GM15510 (cell line): ENCODE data around the gene TMPRSS13.

Source experiments
- POLR2A ChIP-seq: IDR thresholded peaks from 3 replicates; pipeline ENCODE4 v1.6.1; 2011; ENCODE audit warnings: borderline replicate concordance; ENCODE audit not compliant: insufficient read length; ENCODE audit errors: extremely low read depth

The TMPRSS13 gene

DNA sequence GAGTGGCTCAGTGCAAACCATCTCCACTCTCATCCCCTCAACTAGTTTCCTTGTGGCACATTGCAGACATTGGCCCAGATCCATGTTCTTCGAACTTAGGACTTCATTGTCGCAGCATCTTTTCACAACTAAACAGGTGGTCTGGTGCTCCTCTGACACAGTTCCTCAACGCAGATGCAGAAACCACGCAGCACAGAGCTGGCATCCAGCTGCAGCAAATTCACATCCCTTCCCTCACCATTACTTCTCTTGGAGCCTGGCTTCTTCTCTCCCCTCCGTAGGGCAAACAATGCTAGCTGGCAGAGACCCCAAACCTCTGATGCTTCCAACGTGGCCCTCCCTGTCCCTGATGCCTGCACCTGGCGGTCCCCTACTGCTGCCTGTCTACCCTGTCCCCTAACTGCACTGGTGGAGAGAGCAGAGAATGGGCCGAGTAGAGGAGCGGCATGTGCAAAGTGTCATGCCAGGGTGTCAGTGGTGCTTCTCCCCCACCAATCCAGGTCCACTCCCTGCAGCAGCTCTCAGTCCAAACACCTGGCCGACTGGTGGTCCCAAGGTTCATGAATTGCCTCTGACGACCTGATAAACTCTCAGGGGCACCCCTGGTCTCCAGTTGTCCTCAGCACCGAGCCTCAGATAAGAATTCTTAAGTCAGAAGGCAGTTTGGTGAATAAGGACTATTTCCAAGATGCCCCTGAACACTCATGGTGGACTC lies 18.1 kb downstream of the TMPRSS13 start:
- no peak for TF ChIP-seq POLR2A

DNA sequence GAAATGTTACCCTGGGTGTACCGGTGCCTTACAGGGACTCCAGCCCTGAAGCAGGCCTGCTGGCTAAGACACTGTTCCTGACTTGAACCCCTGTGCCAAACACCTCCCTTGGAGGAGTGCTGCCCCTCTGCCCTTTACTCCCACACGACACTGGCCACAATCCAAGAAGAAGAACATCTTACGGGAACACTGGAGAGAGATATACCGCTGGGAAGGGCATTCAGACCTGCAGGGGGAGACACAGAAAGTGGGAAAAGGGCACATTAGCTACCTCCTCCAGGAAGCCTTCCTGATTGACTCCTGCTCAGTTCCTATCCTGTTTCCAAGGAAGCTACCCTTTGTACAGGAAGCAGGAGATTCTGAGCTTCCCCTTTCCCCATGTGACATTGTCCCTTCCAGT lies 18.7 kb downstream of the TMPRSS13 start:
- no peak for TF ChIP-seq POLR2A

DNA sequence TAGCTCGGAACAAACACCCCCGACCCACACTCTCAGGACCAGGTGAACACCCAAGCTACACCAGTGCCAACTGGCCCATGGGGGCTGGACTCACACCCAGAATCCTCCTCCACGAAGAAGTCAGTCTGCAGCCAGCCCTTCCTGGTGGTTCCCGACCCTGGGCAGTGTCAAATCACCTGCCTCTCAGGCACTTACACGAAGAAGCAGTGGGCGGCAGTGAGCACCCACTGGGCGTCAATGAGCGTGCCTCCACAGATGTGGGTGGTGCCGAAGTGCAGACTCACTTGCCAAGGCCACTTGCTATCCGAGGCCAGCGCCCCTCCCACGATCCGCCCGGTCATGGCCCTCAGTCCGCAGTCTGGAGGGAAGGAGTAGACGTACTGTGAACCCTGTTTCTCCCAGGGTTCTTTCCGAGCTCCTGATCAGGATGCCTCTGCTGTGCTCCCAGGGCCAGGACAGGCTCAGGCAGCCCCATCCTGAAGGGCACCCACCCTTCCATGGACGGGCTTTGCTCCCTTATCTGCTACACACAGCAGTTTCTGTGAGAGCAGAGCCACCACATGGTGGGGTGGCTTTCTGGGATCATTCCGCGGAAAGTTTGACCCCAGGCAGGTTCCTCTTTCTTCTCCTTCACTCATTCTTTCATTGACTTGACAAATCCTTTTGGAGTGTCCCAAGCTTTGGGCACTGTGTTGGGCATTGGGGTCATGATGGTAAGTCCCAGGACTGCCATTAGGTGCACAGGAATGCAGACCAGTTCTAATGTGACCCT lies 19.4 kb downstream of the TMPRSS13 start:
- TF ChIP-seq POLR2A, result no peak

DNA sequence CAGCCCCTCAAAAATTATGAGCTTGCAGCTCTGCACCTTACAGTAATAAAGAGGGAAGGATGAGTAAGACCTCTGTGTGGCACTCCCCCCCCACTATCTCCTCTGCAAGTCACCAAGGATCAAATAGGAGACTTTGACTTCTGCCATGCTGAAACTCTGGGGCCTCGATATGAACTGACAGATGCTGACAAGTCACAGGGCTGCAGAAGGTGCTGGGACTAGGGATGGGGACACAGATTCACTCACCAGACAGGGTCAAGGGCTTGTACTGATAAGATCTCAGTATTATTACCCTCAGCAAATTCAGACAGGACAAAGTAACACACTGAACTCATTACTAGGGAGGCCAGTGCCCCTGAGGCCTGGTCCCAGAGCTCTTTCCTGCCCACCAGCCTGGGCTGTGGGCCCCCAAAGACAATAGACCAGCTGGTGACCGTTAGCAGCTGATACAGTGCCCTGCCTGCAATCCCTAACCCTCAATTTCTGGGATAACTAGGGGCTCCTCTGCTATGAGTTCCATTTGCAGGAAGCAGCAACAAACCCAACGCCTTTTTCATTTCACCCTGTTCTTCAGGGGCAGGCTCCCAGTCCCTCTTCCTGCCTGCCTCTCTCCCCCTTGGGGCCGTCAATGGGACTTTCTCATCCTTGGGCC lies 20.1 kb downstream of the TMPRSS13 start:
- TF ChIP-seq POLR2A, result no peak

DNA sequence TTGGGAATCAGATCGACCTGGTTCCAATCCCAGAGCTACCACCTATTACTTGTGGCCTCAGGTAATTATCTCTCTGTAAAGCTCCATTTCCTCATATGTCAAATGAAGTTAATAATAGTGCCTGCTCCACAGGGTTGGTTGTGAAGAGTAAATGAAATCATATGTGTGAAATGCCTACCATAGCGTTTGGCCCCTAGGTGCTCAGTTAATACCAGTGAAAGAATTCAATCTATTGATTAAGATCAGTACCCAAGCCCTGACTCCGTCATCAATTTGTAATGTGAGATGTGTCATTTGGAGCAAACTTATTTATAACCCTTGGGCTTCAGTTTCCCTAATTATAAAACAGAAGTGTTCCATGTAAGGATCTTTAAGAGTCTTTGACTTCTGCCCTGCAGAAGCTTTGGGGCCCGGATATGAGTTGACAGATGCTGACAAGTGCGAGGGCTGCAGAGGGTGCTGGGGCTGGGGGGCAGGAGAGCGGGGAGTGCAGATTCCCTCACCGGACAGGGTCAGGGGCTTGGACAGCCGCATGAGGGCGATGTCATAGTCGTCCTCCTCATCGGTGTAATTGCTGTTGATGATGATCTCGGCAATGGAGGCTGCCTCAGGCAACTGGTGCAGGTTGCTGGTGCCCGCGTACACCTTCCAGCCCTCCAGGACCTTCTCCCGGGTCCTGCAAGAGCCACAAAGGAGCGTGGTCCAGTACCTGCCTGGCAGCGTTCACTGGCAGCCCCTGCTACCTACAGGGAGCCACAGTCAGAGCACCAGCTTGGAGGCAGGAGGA lies 20.9 kb downstream of the TMPRSS13 start:
- TF ChIP-seq POLR2A, result no peak

DNA sequence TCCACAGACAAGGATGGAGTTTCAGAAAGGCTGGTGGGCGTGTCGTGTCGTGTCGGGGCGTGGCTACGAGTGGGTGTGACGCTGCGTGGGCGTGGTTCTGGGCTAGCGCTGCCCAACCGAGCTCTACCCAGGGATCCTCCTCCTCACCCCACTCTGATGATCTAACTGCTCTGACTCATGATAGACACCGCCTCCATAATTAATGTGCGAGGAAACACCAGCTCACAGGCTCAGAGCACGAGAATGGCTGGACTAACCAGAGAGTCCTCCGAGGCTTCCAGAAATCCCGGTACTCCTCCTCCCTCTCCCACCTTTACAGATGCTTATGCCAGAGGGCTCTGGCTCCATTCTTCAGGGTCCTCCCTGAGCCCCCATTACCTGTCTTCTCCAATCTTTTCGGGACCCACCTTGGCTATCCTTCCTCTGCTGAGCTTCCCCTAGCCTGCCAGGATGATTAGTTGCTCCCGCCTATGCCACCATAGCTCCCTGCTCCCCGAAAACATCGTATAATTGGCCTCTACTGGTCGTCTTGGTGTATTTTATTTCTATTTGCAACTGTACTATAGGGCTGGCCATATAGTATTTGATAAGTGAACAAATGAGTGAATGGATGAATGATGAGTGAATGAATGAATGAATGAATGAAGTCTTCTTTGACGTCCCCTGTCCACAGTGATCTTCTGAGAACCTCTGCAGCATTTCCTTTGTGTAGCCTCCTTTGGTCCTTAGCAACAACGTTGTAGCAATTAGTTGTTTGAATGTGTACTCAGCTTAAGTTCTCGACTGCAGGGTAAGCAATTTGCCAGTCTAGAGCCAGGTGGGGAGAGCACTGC lies 21.7 kb downstream of the TMPRSS13 start:
- no peak for TF ChIP-seq POLR2A

DNA sequence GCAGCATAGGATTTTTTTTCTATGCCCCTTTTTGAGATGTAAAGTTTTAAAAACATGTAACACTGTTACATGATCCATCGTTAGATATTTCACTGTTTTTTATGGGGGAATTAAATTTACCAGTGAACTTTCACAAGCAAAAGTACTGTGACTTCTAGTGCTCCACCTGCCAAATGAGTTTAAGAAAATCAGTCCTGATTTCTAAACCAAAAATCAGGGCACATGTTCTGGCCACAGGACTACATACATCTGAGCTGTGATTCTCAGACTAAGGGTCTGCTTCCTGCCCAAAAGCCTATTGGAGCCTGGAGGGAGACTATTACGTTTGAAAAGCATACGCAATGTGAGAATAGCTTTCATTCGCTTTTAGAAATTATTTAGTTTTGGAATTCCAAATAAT lies 22.5 kb downstream of the TMPRSS13 start:
- no peak for TF ChIP-seq POLR2A

DNA sequence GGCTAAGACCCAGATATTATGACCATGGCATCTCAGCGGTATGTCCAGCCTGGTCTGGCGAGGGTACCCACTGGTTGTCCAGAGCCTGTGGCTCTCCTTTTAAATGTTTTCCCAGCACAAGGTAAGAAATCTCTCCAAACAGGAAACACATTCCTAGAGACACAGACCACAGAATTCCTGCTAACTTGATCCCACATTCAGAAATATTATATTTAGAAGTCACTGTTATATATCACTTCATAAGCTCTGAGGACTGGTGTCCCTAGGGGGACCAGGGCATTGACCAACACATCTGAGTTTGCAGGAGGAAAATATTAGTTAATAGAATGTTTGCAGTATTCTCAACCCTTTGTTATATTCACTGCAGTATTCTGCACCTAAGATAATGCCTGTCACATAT lies 23.1 kb downstream of the TMPRSS13 start:
- no peak for TF ChIP-seq POLR2A

DNA sequence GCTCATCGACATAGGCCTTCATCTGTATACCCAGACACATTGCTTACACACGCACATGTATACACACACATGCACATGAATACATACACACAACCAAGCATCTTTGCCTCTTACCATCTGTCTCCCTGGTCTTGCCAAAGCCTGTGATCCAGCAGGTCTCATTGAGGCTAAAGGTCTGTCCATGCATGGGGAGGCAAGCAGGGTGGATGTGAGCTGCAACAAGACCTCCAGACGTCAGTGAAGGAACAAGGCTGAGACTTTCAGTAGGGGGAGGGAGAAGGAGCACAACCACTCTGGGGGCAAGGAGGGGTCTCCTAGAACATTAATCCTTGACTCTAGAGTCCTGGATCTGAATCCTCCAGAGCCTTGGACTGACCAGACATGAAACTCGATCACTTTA lies 23.7 kb downstream of the TMPRSS13 start:
- no peak for TF ChIP-seq POLR2A

DNA sequence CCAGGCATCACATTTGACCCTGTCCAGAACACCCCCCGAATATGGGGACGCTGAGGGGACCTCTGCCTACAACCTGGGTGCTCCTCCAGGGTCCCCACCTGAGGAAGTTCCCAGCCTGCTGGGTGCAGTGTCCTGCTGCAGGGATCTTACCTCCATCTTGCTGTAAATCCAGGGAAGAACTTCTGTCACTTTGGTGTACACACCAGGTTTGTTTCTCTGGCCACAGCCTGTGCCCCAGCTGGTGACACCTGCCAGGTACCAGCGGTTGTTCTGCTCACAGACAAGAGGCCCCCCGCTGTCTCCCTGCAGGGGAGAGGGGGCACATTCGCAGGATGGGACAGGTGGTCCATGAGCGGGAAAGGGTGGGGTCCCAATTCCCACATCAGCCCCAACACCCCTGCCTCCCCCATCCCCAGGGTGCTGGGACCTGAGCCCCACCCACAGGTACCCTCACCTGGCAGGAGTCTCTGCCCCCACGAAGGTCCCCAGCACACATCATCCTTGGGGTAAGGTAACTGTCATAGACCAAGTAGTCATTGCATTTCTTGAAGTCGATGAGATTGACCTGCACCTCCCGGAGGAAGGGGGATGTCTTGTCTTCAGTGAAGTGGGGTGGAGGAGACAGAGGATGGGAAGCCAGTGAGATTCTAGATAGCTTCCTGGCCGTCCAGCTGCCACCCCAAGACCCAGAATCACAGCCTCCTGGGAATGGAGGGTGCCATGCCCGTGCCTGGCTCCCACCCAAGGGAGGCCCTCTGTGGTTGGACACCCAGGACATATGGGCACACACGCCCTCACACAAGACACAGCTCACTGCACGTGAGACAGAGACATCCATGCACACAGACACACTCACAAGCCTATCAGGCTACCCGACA lies 25.5 kb downstream of the TMPRSS13 start:
- no peak for TF ChIP-seq POLR2A

DNA sequence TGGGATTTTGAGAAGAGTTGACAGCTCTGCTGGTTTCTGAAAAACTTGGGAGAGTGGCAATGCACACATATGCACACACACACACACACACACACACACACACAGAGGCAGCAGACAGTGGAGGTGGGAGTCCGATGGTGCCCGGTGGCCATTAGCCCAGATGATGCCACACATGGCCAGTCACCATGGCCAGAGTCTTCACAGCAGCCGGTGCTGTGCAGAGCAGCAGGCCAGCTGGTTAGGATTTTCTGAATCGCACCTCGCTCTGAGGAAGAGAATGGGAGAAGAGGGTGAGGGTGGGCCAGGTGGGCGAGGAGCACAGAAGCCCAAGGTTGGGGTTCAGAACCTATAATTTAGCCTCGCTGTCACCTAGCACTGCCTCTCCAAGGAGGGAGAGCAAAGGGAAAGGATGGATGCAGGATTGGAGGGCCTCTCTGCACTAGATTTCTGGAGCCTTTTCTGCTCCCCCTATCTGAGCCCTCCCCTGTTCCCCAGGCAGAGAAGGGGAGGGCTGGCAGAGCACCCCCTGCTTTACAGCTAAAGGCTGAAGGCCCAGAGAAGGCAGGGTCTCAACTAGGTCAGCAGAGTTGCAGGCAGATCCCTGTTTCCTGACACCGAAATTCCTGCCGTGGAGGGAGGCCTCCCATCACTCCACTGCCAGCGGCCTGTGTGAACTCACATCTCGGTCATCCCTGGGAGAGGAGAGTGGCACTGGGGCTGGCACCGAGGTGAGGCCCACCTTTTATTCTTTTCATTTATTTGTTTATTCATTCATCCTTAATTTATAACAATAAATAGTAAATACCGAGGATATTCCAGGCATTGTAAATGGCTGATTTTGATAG lies 27.0 kb downstream of the TMPRSS13 start:
- TF ChIP-seq POLR2A, result no peak

DNA sequence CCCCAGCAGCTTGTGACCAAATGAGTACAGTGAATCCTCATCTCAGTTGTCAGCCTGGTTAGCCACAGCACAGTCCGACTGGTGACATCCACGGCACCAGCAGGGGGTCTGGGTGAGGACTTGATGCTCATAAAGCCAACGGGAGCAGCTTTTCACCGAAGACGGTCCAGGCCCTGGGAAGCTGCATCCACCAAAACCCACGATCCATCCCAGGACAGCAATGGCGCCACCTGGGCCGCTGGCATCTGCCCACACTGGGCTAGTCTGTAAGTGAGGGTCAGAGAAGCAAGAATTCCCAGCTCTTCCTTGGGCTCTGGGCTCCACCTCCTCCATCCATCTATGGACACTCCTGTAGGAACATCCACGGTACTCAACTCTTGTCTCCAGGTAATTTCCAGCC lies 27.6 kb downstream of the TMPRSS13 start:
- no peak for TF ChIP-seq POLR2A

DNA sequence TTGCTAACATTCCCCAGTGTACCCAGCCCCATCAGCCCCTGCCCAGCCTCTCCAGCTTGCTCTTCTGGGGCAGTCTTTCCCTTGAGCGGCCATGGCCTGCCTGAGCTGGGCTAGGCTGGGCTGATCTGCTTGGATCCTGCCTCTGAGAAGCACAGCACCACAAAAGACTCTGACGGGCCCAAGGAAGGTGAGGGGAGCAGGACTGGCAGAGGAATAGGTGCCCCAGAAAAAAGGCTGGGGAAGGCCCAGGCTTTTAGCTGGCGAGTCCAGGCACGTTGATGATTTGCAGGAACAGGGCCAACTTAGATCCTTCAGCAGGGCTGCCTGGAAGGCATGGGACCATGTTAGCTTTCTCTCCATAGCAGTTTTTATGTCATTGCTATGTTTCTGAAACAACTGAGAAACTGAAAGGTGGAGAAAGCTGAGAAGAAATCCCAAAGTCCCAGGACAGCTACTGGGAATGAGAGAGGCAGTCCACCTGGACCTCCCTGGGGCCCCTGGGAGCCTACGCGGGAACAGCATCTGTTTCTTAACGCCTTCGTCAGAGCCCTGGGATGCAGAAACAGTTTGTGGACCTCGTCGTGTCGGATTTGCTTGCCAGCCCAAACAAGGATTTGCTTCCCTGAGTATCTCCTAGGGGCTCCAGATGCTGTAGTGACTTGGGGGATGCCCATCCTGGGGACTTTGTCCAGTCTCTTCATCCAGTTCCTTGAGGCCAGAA lies 28.3 kb downstream of the TMPRSS13 start:
- TF ChIP-seq POLR2A, result no peak
